ENCODE measurements around the gene MARCHF3. TPM values are rescaled to one million over a fixed set of nuclear protein-coding genes. Genes with fewer than 3 reads are reported as not detected.

The MARCHF3 gene
- total and polyA plus RNA-seq, 2 donors (not counting 1 experiment from before 2014, with no cell fraction given): 8.6 to 11.6 TPM

DNA sequence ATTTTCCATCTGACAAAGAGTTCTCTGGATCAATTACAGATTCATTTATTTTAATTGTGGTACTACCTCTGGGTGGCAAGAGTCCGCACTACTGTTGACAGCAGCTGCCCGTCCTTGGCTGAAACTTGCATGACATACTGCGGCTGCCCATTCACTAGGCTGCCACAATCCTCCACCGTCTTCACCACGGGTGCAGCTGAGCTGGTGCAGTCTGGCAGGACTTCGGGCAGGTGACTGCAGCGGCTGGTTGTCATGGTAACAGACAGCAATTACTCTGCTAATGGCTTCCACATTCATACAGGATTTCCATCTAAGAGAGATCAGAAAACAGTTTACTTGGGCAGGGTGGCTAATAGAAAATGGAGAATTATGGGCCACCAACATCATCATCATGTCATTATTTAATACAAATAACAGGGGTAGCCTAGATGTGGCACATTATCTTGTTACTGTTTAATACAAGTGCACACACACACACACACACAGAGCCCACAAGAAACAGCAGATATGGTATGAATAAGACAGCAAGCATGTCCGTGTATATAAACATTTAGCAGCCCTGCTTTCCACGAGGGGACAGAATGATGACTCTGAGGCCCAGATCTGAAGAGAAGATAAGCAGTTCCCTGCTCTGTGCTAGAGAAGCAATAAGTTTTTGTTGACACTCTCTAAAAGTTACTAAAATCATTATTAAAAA is 112.3 kb downstream of the MARCHF3 start:
- Histone ChIP-seq H3K9me3 (ENCODE audit: control insufficient read depth, insufficient read depth, low read depth, low read length) (no peaks in the 10 kb centered on the region), H3K4me1 (ENCODE audit: control insufficient read depth, extremely low read depth, insufficient read depth, low read length) (peaks cover 3% of the 10 kb centered on the region), H3K27me3 (ENCODE audit: control insufficient read depth, insufficient read depth, low read length) (no peaks in the 10 kb centered on the region), H3K9ac (ENCODE audit: insufficient read depth, low read length) (no peak overlapping the region), H3K79me2 (ENCODE audit: control insufficient read depth, insufficient read depth, low read length) (no peaks in the 10 kb centered on the region), H3K4me3 (replicated peaks in 1 of 4; ENCODE audit: control extremely low read depth in 1 of 4, insufficient read depth in 1 of 4, low read depth in 3 of 4, low read length in 4 of 4) (no peak overlapping the region), H3K4me2 (ENCODE audit: extremely low read depth, insufficient read depth, low read length) (no peak overlapping the region), H3K36me3 (ENCODE audit: control insufficient read depth, insufficient read depth, low read length) (no peaks in the 10 kb centered on the region), H3K27ac (ENCODE audit: insufficient read depth, low read length) (no peak overlapping the region), H2AFZ (ENCODE audit: low read length) (no peak overlapping the region), H4K20me1 (ENCODE audit: control insufficient read depth, extremely low read depth, insufficient read depth, low read length) (no peaks in the 10 kb centered on the region)
- TF ChIP-seq CTCF (conservative IDR thresholded peaks at IDR 0.05 in 1 of 2, IDR thresholded peaks at IDR 0.05 in 1 of 2; ENCODE audit: low read depth in 1 of 2, low read length in 2 of 2) (no peak), EZH2 (IDR thresholded peaks at IDR 0.05; ENCODE audit: low read length, missing control alignments) (no peak)
- peak; percentile 32 to 75 for DNase-seq (ENCODE audit: low read depth in 2 of 2)

DNA sequence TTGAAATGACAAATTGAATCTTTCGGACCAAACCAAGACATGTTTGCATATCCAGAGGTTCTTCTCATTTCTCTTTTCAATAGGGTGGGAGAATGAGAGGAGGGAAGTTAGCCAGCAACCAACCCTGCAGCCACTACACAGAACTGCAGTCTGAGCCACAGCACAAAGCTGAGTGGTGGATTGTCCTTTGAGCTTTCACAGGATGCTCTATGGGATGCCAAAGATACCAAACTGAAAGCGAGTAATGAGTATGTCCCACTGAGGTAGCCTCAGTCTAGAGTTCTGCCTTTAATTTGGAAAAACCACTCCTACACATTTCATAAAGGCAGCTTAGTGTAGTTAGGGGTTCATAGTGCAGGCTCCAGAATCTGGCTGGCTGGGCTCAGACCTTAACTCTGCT is 114.9 kb downstream of the MARCHF3 start:
- Histone ChIP-seq H3K4me2 (ENCODE audit: extremely low read depth, insufficient read depth, low read length) (no peak overlapping the region), H4K20me1 (ENCODE audit: control insufficient read depth, extremely low read depth, insufficient read depth, low read length) (no peaks in the 10 kb centered on the region), H2AFZ (ENCODE audit: low read length) (no peak overlapping the region), H3K4me1 (ENCODE audit: control insufficient read depth, extremely low read depth, insufficient read depth, low read length) (peaks cover 3% of the 10 kb centered on the region), H3K36me3 (ENCODE audit: control insufficient read depth, insufficient read depth, low read length) (no peaks in the 10 kb centered on the region), H3K4me3 (replicated peaks in 1 of 4; ENCODE audit: control extremely low read depth in 1 of 4, insufficient read depth in 1 of 4, low read depth in 3 of 4, low read length in 4 of 4) (no peak overlapping the region), H3K27me3 (ENCODE audit: control insufficient read depth, insufficient read depth, low read length) (no peaks in the 10 kb centered on the region), H3K9ac (ENCODE audit: insufficient read depth, low read length) (no peak overlapping the region), H3K79me2 (ENCODE audit: control insufficient read depth, insufficient read depth, low read length) (no peaks in the 10 kb centered on the region), H3K27ac (ENCODE audit: insufficient read depth, low read length) (no peak overlapping the region), H3K9me3 (ENCODE audit: control insufficient read depth, insufficient read depth, low read depth, low read length) (no peaks in the 10 kb centered on the region)
- DNase-seq (ENCODE audit: low read depth in 2 of 2): no peak
- TF ChIP-seq EZH2 (IDR thresholded peaks at IDR 0.05; ENCODE audit: low read length, missing control alignments) (no peak), CTCF (conservative IDR thresholded peaks at IDR 0.05 in 1 of 2, IDR thresholded peaks at IDR 0.05 in 1 of 2; ENCODE audit: low read depth in 1 of 2, low read length in 2 of 2) (no peak)

- no peak overlapping the region for H3K9ac ChIP-seq (ENCODE audit: insufficient read depth, low read length)
- TF ChIP-seq EZH2 (IDR thresholded peaks at IDR 0.05; ENCODE audit: low read length, missing control alignments) (no peak), CTCF (conservative IDR thresholded peaks at IDR 0.05 in 1 of 2, IDR thresholded peaks at IDR 0.05 in 1 of 2; ENCODE audit: low read depth in 1 of 2, low read length in 2 of 2) (no peak)
- no peaks in the 10 kb centered on the region for H3K9me3 ChIP-seq (ENCODE audit: control insufficient read depth, insufficient read depth, low read depth, low read length)
- H3K79me2 ChIP-seq (ENCODE audit: control insufficient read depth, insufficient read depth, low read length): no peaks in the 10 kb centered on the region
- H3K4me2 ChIP-seq (ENCODE audit: extremely low read depth, insufficient read depth, low read length): no peak overlapping the region
- no peaks in the 10 kb centered on the region for H4K20me1 ChIP-seq (ENCODE audit: control insufficient read depth, extremely low read depth, insufficient read depth, low read length)
- H3K27me3 ChIP-seq (ENCODE audit: control insufficient read depth, insufficient read depth, low read length): no peaks in the 10 kb centered on the region
- DNase-seq (ENCODE audit: low read depth in 2 of 2): no peak
- H3K36me3 ChIP-seq (ENCODE audit: control insufficient read depth, insufficient read depth, low read length): no peaks in the 10 kb centered on the region
- H2AFZ ChIP-seq (ENCODE audit: low read length): no peak overlapping the region
- H3K4me1 ChIP-seq (ENCODE audit: control insufficient read depth, extremely low read depth, insufficient read depth, low read length): peaks cover 3% of the 10 kb centered on the region
- H3K4me3 ChIP-seq (replicated peaks in 1 of 4; ENCODE audit: control extremely low read depth in 1 of 4, insufficient read depth in 1 of 4, low read depth in 3 of 4, low read length in 4 of 4): no peak overlapping the region
- H3K27ac ChIP-seq (ENCODE audit: insufficient read depth, low read length): no peak overlapping the region
Measured at GRCh38 chr5:126914801-126915436, 115.4 kb downstream of the MARCHF3 start.

All from fibroblast of lung (primary cell).